GM10248 (cell line): ENCODE data around the gene ZNF764.

Experiments
- CTCF ChIA-PET: fragments of 300-600 bp; sonication (Branson Sonifier 250); formaldehyde crosslinking; extraction: SDS; loops from one replicate; lab custom pipeline; 2021; ENCODE audit warnings: antibody characterized with exemption; lab: Yijun Ruan, JAX
- POLR2A ChIA-PET: fragments of 350-650 bp; sonication (Branson Sonifier 250); formaldehyde crosslinking; extraction: SDS; loops from one replicate; lab custom pipeline; 2020; ENCODE audit warnings: antibody characterized with exemption; lab: Yijun Ruan, JAX
- DNase-seq: peaks from one replicate; pipeline ENCODE4 v3.0.0; 2012; ENCODE audit errors: extremely low spot score
- CTCF ChIP-seq: IDR thresholded peaks from 2 replicates; pipeline ENCODE4 v1.5.1; 2012; ENCODE audit warnings: mild to moderate bottlenecking, low read depth; ENCODE audit errors: extremely low read depth, missing control alignments, control extremely low read depth

ZNF764 gene

GRCh38 chr16:30535777-30536190 lies 22.4 kb downstream of the ZNF764 start:
- peak; percentile 72 for TF ChIP-seq CTCF
- POLR2A ChIA-PET = interaction anchor here (0.6 to 1.6 kb wide), 8 partner anchors 8 to 446 kb away, joined by 3 to 7 read pairs (median 4); partner anchors contain the start of genes DCTPP1 and ZNF764
- DNase-seq = peak; percentile 83
- CTCF ChIA-PET = interaction anchor here (0.6 to 4.3 kb wide), 48 partner anchors 8 to 165 kb away, joined by 3 to 47 read pairs (median 5); partner anchors contain the start of genes DCTPP1, TBC1D10B, ZNF48 and ZNF764

GRCh38 chr16:30535106-30535776 lies 22.9 kb downstream of the ZNF764 start:
- ChIA-PET CTCF (interaction anchor here (0.6 to 4.3 kb wide), 48 partner anchors 8 to 165 kb away, joined by 3 to 47 read pairs (median 5); partner anchors contain the start of genes DCTPP1, TBC1D10B, ZNF48 and ZNF764), POLR2A (interaction anchor here (0.6 to 1.6 kb wide), 9 partner anchors 8 to 445 kb away, joined by 3 to 7 read pairs (median 4); partner anchors contain the start of genes DCTPP1 and ZNF764)
- TF ChIP-seq CTCF = no peak
- DNase-seq = no peak

- TF ChIP-seq CTCF = peak; percentile 11
- ChIA-PET POLR2A (interaction anchor here (1.3 to 1.4 kb wide), 2 partner anchors 7 to 24 kb away, joined by 3 to 5 read pairs; partner anchors contain the start of gene ZNF764), CTCF (interaction anchor here (1.0 to 4.3 kb wide), 29 partner anchors 10 to 159 kb away, joined by 3 to 47 read pairs (median 6); partner anchors contain the start of genes DCTPP1, ZNF48, ZNF764 and ZNF785)
- DNase-seq = peak; percentile 92
Observed at GRCh38 chr16:30534368-30535105, 23.6 kb downstream of the ZNF764 start, which contains the start of gene ZNF747. Gene ZNF747 (minus strand): TSS chr16:30534858. CDS start chr16:30534679, 179 bp downstream.

GRCh38 chr16:30533748-30534367 lies 24.3 kb downstream of the ZNF764 start:
- DNase-seq = no peak
- no peak for TF ChIP-seq CTCF
- ChIA-PET CTCF (interaction anchor here (1.0 to 4.3 kb wide), 12 partner anchors 10 to 104 kb away, joined by 3 to 47 read pairs (median 12); partner anchors contain the start of genes DCTPP1 and ZNF764), POLR2A (interaction anchor here (0.6 to 1.3 kb wide), 2 partner anchors 25 to 439 kb away, joined by 3 to 5 read pairs; partner anchors contain the start of gene ZNF764)

- no peak for TF ChIP-seq CTCF
- CTCF ChIA-PET = interaction anchor here (4.2 to 4.3 kb wide), 2 partner anchors 25 to 103 kb away, joined by 47 read pairs; partner anchors contain the start of genes DCTPP1 and ZNF764
- POLR2A ChIA-PET = interaction anchor here (0.6 kb wide), 1 partner anchor 439 kb away, joined by 5 read pairs; no protein-coding TSS in a partner anchor
- DNase-seq = no peak
Observed at GRCh38 chr16:30533146-30533522, 25.0 kb downstream of the ZNF764 start.
